Heart left ventricle (tissue), 16 donors: ENCODE data around the gene GZF1. TPM values are rescaled to one million over a fixed set of nuclear protein-coding genes. Genes with fewer than 3 reads are reported as not detected.

Source experiments
- ATAC-seq, 4 donors: fragments of 200-7000 bp; cut with Tn5 transposase; one replicate each; pipeline ENCODE4 v1.9.1; 2020 to 2022; ENCODE audit warnings: moderate library complexity in 4 of 4, mild to moderate bottlenecking in 3 of 4, moderate number of reproducible peaks in 1 of 4
- DNase-seq, 5 donors: peaks; one replicate each; pipeline ENCODE4 v3.0.0-alpha.2; 2020
- H3K27ac ChIP-seq, 12 donors: fragments of 200-600 bp; sonication (generic) in 4 of 12; one replicate each; pipeline versions ENCODE4 v1.5.0 to v1.8.0; 2016 to 2022; ENCODE audit warnings: mild to moderate bottlenecking in 2 of 12
- H3K27me3 ChIP-seq, 9 donors: fragments of 200-600 bp; sonication (generic) in 2 of 9; one replicate each; pipeline versions ENCODE4 v1.5.1 to v1.8.0; 2016 to 2022; ENCODE audit warnings: mild to moderate bottlenecking in 3 of 9
- H3K36me3 ChIP-seq, 9 donors: fragments of 200-600 bp; sonication (generic) in 2 of 9; one replicate each; pipeline versions ENCODE4 v1.5.0 to v1.8.0; 2018 to 2022; ENCODE audit warnings: mild to moderate bottlenecking in 2 of 9
- H3K4me1 ChIP-seq, 12 donors: fragments of 200-600 bp; sonication (generic) in 4 of 12; one replicate each; pipeline versions ENCODE4 v1.5.0 to v1.8.0; 2016 to 2022; ENCODE audit warnings: mild to moderate bottlenecking in 3 of 12
- H3K4me3 ChIP-seq, 12 donors: fragments of 200-600 bp; sonication (generic) in 4 of 12; one replicate each; pipeline versions ENCODE4 v1.5.0 to v1.8.0; 2017 to 2022; ENCODE audit warnings: mild to moderate bottlenecking in 9 of 12, moderate library complexity in 4 of 12
- H3K9me3 ChIP-seq, 12 donors: fragments of 200-600 bp; sonication (generic) in 4 of 12; one replicate each; pipeline versions ENCODE4 v1.5.0 to v1.8.0; 2016 to 2022; ENCODE audit warnings: mild to moderate bottlenecking in 1 of 12
- CTCF ChIP-seq, 12 donors: fragments of 200-600 bp; sonication (generic) in 4 of 12; IDR thresholded peaks; one replicate each; pipeline versions ENCODE4 v1.5.0 to v1.8.0; 2018 to 2022; ENCODE audit warnings: antibody characterized with exemption in 12 of 12, mild to moderate bottlenecking in 5 of 12
- POLR2A ChIP-seq, 2 donors: fragments of 450-650 bp; IDR thresholded peaks; one replicate each; pipeline ENCODE4 v1.6.1; 2017; ENCODE audit warnings: antibody characterized with exemption in 2 of 2, mild to moderate bottlenecking in 2 of 2, moderate library complexity in 2 of 2
- WGBS, 4 donors: extraction: QIAGEN DNeasy Blood & Tissue Kit in 2 of 4; methylation state at CpG; one replicate each; pipeline versions ENCODE4 v1.1.5 to v1.1.7; 2013 to 2018; 5-methylcytosine and 5-hydroxymethylcytosine counted together
- intact Hi-C, 10 donors: fragments of 100-400 bp; cut with DNase I; formaldehyde crosslinking; loops; one replicate each; pipeline versions ENCODE4 v1.11.1 to v1.14.2; 2022
- long read RNA-seq, 3 donors: library from polyadenylated mRNA; unstranded; transcript quantifications; one replicate each; pipeline ENCODE4 v2.0.0, GENCODE V29; 2020 to 2021
- polyA plus RNA-seq, 2 donors: library from polyadenylated mRNA; stranded (reverse); fragments of 200-250 nt; gene quantifications; one replicate each; pipeline ENCODE4 v1.2.3, GENCODE V29; 2013
- total RNA-seq, 9 donors: library from RNA; depleted of rRNA in 2 of 9; stranded (reverse); fragments of >200 nt in 2 of 9; fragmentation: NEBNext Ultra II Directional in 3 of 9; extraction: Animal tissue kit (Norgen Biotek cat#: 25700) in 3 of 9; gene quantifications; one replicate each; pipeline versions ENCODE4 v1.1.0 to v1.2.4, GENCODE V29; 2016 to 2023
- donor health status: ischemic (EF 13 %, LVEDD 7.1; RV severe dilation, severe dysfunction).
- donor health status: healthy with polysubstance abuse.
- donor health status: DM: no; HTN: yes; CAD: no.
- donor health status: DM: no; HTN: no; CAD: no.
- donor health status: ischemic (EF 25% LVEDD 6.9; RV normal size, moderate dysfunction).
- donor health status: ischemic (EF 25% LVEDD 5.7; RV mildly dilated, moderate dysfunction).
- donor health status: healthy.
- donor health status: DM: yes; HTN: yes; CAD: no.
- donor health status: ischemic (EF 35%, LVEDD 5.7; RV mildly dilated, moderate dysfunction).
- donor health status: nonischemic (EF 11% LVEDD 7.7; RV severe dilation, severe dysfunction).
- donor health status: DM: yes; HTN: yes; CAD: no.
- donor health status: PGD.
- donor health status: ischemic (EF 29% LVEDD 5.4; RV normal size, mild dysfunction).
- donor health status: nonischemic (EF 23%, LVEDD 6.1; RV moderate dilation, normal function).

GZF1 gene
- total RNA-seq = 10 to 100 TPM; 16.5 to 34.6 (median 27.9) TPM
- 10 to 100 TPM in 1 of 2 donors, 1 to 10 TPM in 1; 8.6 to 15.2 TPM for polyA plus RNA-seq
- long read RNA-seq, donor 1, full-length matches to known transcripts = 37 of 58 reads
- long read RNA-seq, donor 1, partial matches to known transcripts = 4 of 58 reads
- long read RNA-seq, donor 1, other reads (novel, unspliced or antisense) = 17 of 58 reads
- long read RNA-seq, donor 2, full-length matches to known transcripts = 32 of 87 reads
- long read RNA-seq, donor 2, partial matches to known transcripts = 9 of 87 reads
- long read RNA-seq, donor 2, other reads (novel, unspliced or antisense) = 46 of 87 reads
- long read RNA-seq, donor 3, full-length matches to known transcripts = 49 of 82 reads
- long read RNA-seq, donor 3, partial matches to known transcripts = 5 of 82 reads
- long read RNA-seq, donor 3, other reads (novel, unspliced or antisense) = 28 of 82 reads

- H3K27me3 ChIP-seq = no peaks in the 10 kb centered on the region
- intact Hi-C loops = loop anchor here in 9 of 10 donors (2.0 to 10.0 kb wide), 10 partner anchors 36 to 276 kb away; partner anchors contain the start of genes NAPB (in 4 of the 9), CST9 (in 2 of the 9) and CST3 (in 1 of the 9)
- H3K9me3 ChIP-seq = no peaks in the 10 kb centered on the region
- DNase-seq = peak; percentile 98 to 99 (median 99)
- peak within 1 kb of the TSS; percentile 95 to 100 (median 100) for H3K27ac ChIP-seq
- H3K4me1 ChIP-seq = peaks cover 3 to 77% (median 56%) of the 10 kb centered on the region in 12 donors
- H3K36me3 ChIP-seq = peaks cover 0 to 27% (median 22%) of the 10 kb centered on the region in 9 donors
- ATAC-seq = peak; percentile 82 to 93 (median 86)
- TF ChIP-seq POLR2A (IDR thresholded peaks at IDR 0.05) = peak; percentile 87 to 89
- TF ChIP-seq CTCF (IDR thresholded peaks at IDR 0.05) = peak in 7 of 12 donors; percentile 5 to 23 (median 15)
- WGBS, 4 donors = 0 to 2% (median 1%) methylated on average over 51 to 114 of the region's 114 CpGs
- H3K4me3 ChIP-seq = peak within 1 kb of the TSS; percentile 69 to 94 (median 86)
Observed at GRCh38 chr20:23361476-23362391, at the start of gene GZF1. GZF1 (plus strand) TSS chr20:23362182; CDS start chr20:23364384, 2,202 bp downstream.

- WGBS, 4 donors = 71 to 79% (median 76%) methylated on average over 1 of the region's 1 CpG
Observed at GRCh38 chr20:23313271-23313670, 48.7 kb upstream of the GZF1 start.

GRCh38 chr20:23314699-23315098 is 47.3 kb upstream of the GZF1 start:
- H3K4me3 ChIP-seq = no peak overlapping the region
- peak overlapping the region in 8 of 12 donors; percentile 12 to 61 (median 33) for H3K27ac ChIP-seq
- no peaks in the 10 kb centered on the region for H3K36me3 ChIP-seq
- 55 to 79% (median 70%) methylated on average over 5 of the region's 5 CpGs for WGBS, 4 donors
- no peaks in the 10 kb centered on the region for H3K27me3 ChIP-seq
- DNase-seq = no peak
- ATAC-seq = peak in 3 of 4 donors; percentile 48 to 60 (median 55)
- H3K4me1 ChIP-seq = peaks cover 0 to 22% (median 6%) of the 10 kb centered on the region in 12 donors
- intact Hi-C loops = loop anchor here in 1 of 10 donors (10.0 kb wide), 1 partner anchor 450 kb away; no protein-coding TSS in a partner anchor
- no peak for TF ChIP-seq CTCF (IDR thresholded peaks at IDR 0.05)
- no peak for TF ChIP-seq POLR2A (IDR thresholded peaks at IDR 0.05)
- no peaks in the 10 kb centered on the region for H3K9me3 ChIP-seq

More at GRCh38 chr20:23313271-23313670, 48.7 kb upstream of the GZF1 start:
- intact Hi-C loops = loop anchor here in 1 of 10 donors (10.0 kb wide), 1 partner anchor 448 kb away; no protein-coding TSS in a partner anchor
- DNase-seq = no peak
- Histone ChIP-seq H3K36me3 (no peaks in the 10 kb centered on the region), H3K27ac (no peak overlapping the region), H3K4me3 (no peak overlapping the region), H3K27me3 (no peaks in the 10 kb centered on the region), H3K9me3 (no peaks in the 10 kb centered on the region), H3K4me1 (peaks cover 0 to 22% (median 6%) of the 10 kb centered on the region in 12 donors)
- no peak for TF ChIP-seq CTCF (IDR thresholded peaks at IDR 0.05)
- no peak for TF ChIP-seq POLR2A (IDR thresholded peaks at IDR 0.05)
- ATAC-seq = no peak
